NCI-H69 (cell line): ENCODE results near the gene TRIM45.
"Not testable (repeated sequence)": the region's sequence is repeated elsewhere in the genome, so short reads cannot be mapped to it uniquely, and the experiment has no call there.

Source experiments
- DNase-seq: peaks from one replicate; lab custom pipeline; 2025; lab: John Stamatoyannopoulos, UW

TRIM45 gene

GRCh38 chr1:117135329-117135728 lies 13.8 kb upstream of the TRIM45 start:
- no peak for DNase-seq

GRCh38 chr1:117130526-117130925 lies 9.0 kb upstream of the TRIM45 start:
- no peak for DNase-seq

- DNase-seq: peak; percentile 57
Measured at GRCh38 chr1:117128323-117129079, 7.0 kb upstream of the TRIM45 start.

GRCh38 chr1:117127795-117128194 lies 6.2 kb upstream of the TRIM45 start:
- DNase-seq: no peak

- DNase-seq: no peak
Measured at GRCh38 chr1:117124661-117125060, 3.1 kb upstream of the TRIM45 start.

GRCh38 chr1:117123274-117123673 lies 1.7 kb upstream of the TRIM45 start:
- DNase-seq: no peak

GRCh38 chr1:117122330-117123025 lies 929 bp upstream of the TRIM45 start:
- DNase-seq: no peak

GRCh38 chr1:117120774-117121588 lies 568 bp downstream of the TRIM45 start:
- DNase-seq: peak; percentile 27

- not testable (repeated sequence) for DNase-seq
Measured at GRCh38 chr1:117119144-117119543, 2.4 kb downstream of the TRIM45 start.

- DNase-seq: no peak
Measured at GRCh38 chr1:117118137-117118536, 3.4 kb downstream of the TRIM45 start.

GRCh38 chr1:117117697-117118096 lies 3.9 kb downstream of the TRIM45 start:
- no peak for DNase-seq

- DNase-seq: no peak
Measured at GRCh38 chr1:117116784-117117130, 4.8 kb downstream of the TRIM45 start.

- no peak for DNase-seq
Measured at GRCh38 chr1:117116090-117116783, 5.3 kb downstream of the TRIM45 start.

GRCh38 chr1:117114877-117115276 lies 6.7 kb downstream of the TRIM45 start:
- DNase-seq: peak; percentile 38

GRCh38 chr1:117113199-117113598 lies 8.3 kb downstream of the TRIM45 start:
- DNase-seq: peak; percentile 22

GRCh38 chr1:117112047-117112717 lies 9.4 kb downstream of the TRIM45 start:
- no peak for DNase-seq

- no peak for DNase-seq
Measured at GRCh38 chr1:117110774-117111173, 10.8 kb downstream of the TRIM45 start.

GRCh38 chr1:117107364-117107763 lies 14.2 kb downstream of the TRIM45 start:
- DNase-seq: no peak

- DNase-seq: no peak
Measured at GRCh38 chr1:117106478-117106877, 15.1 kb downstream of the TRIM45 start.

GRCh38 chr1:117105722-117106121 lies 15.8 kb downstream of the TRIM45 start:
- DNase-seq: no peak

- no peak for DNase-seq
Measured at GRCh38 chr1:117104986-117105385, 16.6 kb downstream of the TRIM45 start.

- DNase-seq: not testable (repeated sequence)
Measured at GRCh38 chr1:117101858-117102257, 19.7 kb downstream of the TRIM45 start.
